Stomach (tissue), 4 donors: ENCODE data around the gene FGGY.

Experiments used
- POLR2A ChIP-seq, 4 donors: fragments of 450-650 bp; IDR thresholded peaks; one replicate each; pipeline ENCODE4 v1.6.1; 2016; ENCODE audit warnings: antibody characterized with exemption in 4 of 4, control low read depth in 2 of 4, mild to moderate bottlenecking in 1 of 4, moderate library complexity in 1 of 4
- TF ChIP-seq, protein P1 (sequence below), 7 experiments: fragments of 450-650 bp in 4 of 7; fragments of 200-600 bp in 3 of 7; sonication (generic) in 3 of 7; IDR thresholded peaks; one replicate each; pipeline ENCODE4 v1.5.1; 2016 to 2019; ENCODE audit warnings: antibody characterized with exemption in 7 of 7, control low read depth in 2 of 7, mild to moderate bottlenecking in 1 of 7

DNA sequence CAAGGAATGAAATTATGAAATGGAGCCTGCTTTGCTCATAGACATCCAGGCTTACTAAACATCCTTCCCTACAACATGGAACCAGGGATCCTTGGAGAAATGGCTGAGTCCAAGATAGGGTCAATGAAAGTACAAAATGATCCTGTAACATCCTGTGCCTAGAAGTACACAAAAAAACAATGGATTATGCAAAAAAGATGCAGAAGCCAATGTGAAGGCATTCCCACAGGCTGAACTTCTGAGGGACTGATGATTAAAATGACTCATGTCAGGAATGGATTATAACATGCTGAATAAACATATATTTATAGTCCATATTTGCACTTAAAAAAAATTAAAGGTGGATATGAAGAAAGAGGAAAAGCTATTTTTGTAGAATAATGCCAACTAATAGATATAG is 507.4 kb downstream of the FGGY start:
- TF ChIP-seq, protein P1, sequence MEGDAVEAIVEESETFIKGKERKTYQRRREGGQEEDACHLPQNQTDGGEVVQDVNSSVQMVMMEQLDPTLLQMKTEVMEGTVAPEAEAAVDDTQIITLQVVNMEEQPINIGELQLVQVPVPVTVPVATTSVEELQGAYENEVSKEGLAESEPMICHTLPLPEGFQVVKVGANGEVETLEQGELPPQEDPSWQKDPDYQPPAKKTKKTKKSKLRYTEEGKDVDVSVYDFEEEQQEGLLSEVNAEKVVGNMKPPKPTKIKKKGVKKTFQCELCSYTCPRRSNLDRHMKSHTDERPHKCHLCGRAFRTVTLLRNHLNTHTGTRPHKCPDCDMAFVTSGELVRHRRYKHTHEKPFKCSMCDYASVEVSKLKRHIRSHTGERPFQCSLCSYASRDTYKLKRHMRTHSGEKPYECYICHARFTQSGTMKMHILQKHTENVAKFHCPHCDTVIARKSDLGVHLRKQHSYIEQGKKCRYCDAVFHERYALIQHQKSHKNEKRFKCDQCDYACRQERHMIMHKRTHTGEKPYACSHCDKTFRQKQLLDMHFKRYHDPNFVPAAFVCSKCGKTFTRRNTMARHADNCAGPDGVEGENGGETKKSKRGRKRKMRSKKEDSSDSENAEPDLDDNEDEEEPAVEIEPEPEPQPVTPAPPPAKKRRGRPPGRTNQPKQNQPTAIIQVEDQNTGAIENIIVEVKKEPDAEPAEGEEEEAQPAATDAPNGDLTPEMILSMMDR (IDR thresholded peaks at IDR 0.05), result no peak
- TF ChIP-seq POLR2A (IDR thresholded peaks at IDR 0.05), result no peak
